Epithelial cell of esophagus (primary cell): ENCODE measurements around the gene ENAH.
"Not testable (repeated sequence)": the region's sequence is repeated elsewhere in the genome, so short reads cannot be mapped to it uniquely, and the experiment has no call there.

Experiments used
- DNase-seq: peaks from one replicate; pipeline ENCODE4 v3.0.0; 2010; ENCODE audit warnings: low read depth
- H3K4me3 ChIP-seq: 2 replicates; pipeline ENCODE4 v1.5.1; 2011; ENCODE audit warnings: mild to moderate bottlenecking, low read length, control low read depth
- TF ChIP-seq, protein P1 (sequence below): IDR thresholded peaks from 2 replicates; pipeline ENCODE4 v1.5.1; 2011; ENCODE audit warnings: low read depth, mild to moderate bottlenecking, low read length, control low read depth, inconsistent platforms; ENCODE audit not compliant: insufficient read depth; ENCODE audit errors: missing control alignments

The ENAH gene

DNA sequence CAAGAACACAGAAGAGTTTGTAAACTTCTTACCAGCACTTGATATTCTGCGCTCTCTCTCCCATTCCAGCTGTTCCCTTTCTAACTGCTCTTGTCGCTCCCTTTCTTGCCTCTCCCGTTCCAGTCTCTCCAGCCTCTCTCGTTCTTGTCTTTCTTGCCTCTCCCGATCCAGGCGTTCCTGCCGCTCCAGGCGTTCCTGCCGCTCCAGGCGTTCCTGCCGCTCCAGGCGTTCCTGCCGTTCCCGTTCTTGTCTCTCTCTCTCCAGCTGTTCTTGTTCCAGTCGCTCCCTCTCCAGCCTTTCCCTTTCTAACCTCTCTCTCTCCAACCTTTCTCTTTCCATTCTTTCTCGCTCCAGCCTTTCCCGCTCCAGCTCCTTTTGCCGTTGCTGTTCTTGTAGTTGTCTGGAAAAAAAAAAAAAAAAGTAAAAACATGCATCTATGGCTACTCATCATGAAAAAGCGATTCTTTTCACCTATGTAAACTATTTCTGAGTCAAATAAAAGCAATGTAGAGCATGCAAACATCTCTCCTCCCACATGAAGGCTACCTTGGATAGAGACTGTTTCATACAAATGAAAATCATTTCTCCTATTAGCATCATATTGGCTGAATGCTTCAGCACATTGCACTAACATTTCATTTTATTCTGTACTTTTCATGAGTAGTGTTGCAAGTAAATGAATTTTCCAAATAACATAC lies 133.6 kb downstream of the ENAH start:
- no peak overlapping the region for H3K4me3 ChIP-seq
- TF ChIP-seq, protein P1, sequence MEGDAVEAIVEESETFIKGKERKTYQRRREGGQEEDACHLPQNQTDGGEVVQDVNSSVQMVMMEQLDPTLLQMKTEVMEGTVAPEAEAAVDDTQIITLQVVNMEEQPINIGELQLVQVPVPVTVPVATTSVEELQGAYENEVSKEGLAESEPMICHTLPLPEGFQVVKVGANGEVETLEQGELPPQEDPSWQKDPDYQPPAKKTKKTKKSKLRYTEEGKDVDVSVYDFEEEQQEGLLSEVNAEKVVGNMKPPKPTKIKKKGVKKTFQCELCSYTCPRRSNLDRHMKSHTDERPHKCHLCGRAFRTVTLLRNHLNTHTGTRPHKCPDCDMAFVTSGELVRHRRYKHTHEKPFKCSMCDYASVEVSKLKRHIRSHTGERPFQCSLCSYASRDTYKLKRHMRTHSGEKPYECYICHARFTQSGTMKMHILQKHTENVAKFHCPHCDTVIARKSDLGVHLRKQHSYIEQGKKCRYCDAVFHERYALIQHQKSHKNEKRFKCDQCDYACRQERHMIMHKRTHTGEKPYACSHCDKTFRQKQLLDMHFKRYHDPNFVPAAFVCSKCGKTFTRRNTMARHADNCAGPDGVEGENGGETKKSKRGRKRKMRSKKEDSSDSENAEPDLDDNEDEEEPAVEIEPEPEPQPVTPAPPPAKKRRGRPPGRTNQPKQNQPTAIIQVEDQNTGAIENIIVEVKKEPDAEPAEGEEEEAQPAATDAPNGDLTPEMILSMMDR: no peak
- DNase-seq: no peak

DNA sequence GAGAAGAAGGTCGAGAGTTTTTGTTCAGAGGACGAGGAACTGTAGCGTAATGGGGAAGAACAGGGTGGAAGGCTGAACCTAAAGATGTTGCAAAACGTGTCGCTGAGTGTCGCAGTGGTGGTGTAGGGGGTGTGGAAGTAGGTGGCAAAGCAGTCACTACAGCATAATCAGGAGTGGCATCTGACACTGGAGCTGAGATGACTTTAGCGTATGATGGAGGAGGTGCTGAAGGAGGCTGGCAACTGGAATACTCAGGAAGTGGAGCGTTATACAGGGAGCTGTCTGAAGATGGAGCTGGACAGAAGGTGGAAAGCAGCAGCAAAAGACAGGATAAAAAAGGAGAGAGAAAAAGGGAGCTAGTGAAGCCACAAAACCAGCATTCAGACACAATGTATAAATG lies 135.2 kb downstream of the ENAH start:
- no peak for DNase-seq
- TF ChIP-seq, protein P1: no peak
- no peak overlapping the region for H3K4me3 ChIP-seq

DNA sequence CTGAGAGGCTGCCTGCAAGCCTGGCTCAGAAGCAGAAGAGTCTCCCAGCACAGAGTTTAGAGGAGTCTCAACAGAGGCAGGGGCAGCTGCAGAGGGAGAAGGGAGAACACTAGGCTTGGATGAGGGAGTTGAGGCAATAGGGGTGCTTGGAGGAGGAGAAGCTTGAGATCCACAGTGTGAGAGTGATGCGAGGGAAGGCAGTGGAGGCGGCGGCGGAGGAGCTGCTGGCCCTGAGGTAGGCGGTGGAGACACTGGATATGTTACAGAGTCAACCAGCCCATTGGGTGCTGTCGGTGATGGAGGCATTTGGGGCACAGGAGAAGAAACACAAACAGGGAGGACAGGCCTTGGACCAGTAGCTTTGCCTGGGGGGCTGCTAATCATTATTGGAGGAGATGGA lies 135.7 kb downstream of the ENAH start:
- TF ChIP-seq, protein P1: no peak
- H3K4me3 ChIP-seq: no peak overlapping the region
- DNase-seq: no peak

DNA sequence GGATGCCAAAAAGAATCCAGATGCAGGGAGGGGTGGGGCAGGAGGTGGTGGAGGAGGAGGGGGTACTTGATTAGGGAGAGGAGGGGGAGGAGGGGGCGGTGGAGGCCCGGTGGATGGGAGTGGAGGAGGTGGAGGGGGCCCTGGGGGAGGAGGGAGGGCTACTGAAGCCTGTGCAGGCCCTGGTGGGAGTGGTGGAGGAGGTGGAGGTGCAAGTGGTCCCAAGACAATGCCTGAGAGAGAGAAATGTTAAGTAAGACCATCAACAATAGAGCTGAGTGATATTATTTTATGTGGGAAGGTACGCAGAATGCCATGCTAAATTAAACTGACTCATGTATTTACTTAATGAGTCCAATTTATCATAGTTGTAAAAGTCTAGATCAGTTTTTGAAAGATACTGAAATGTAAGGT lies 138.2 kb downstream of the ENAH start:
- no peak overlapping the region for H3K4me3 ChIP-seq
- TF ChIP-seq, protein P1: no peak
- no peak for DNase-seq

DNA sequence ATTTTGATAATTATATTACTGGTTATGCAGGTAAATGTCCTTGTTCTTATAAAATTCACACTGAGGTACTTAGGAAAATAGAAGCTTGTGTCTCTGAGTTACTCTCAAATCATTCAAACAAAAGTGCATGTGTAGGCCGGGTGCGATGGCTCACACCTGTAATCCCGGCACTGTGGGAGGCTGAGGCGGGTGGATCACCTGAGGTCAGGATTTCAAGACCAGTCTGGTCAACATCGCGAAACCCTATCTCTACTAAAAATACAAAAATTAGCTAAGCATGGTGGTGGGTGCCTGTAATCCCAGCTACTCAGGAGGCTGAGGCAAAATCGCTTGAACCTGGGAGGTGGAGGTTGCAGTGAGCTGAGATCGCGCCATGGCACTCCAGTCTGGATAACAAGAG lies 139.3 kb downstream of the ENAH start:
- DNase-seq: not testable (repeated sequence)

DNA sequence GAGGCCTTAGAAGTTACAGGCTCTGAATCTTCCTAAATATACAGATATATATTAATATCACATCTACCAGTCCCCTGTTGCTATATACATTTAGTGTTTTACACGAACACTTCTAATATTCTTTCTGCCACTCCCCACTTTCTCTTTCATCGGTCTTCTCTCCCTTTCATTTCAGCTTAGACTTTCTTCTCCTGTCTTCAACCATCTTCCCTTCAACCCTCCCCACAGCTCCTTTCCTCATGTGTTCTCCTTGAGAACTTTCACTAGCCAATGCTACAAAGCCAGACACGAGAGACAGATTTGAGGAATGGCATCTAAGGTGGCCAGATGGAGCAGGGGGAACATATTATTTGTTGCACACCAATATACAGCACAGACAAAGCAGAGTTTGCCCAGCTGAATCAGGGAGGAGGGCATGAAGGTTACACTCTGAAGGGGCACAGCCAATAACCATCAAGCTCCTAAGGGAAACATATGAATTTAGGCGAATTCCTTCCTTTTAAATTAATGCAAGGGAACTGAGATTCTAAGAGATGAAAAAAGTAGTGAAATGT lies 141.0 kb downstream of the ENAH start:
- DNase-seq: no peak
- H3K4me3 ChIP-seq: no peak overlapping the region
- TF ChIP-seq, protein P1: no peak

More for the DNA sequence above, 139.3 kb downstream of the ENAH start:
- H3K4me3 ChIP-seq: not testable (repeated sequence)

DNA sequence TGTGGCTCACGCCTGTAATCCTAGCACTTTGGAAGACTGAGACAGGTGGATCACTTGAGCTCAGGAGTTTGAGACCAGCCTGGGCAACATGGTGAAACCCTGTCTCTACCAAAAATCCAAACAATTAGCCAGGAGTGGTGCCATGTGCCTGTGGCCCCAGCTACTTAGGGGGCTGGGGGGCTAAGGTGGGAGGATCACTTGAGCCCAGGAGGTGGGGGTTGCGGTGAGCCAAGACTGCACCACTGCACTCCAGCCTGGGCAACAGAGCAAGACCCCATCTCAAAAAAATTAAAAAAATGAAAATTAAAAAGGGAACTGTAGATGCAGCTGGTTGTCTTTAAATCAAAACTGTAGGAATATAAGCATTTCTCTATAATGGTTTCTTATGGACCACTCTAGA lies 142.2 kb downstream of the ENAH start:
- not testable (repeated sequence) for H3K4me3 ChIP-seq

DNA sequence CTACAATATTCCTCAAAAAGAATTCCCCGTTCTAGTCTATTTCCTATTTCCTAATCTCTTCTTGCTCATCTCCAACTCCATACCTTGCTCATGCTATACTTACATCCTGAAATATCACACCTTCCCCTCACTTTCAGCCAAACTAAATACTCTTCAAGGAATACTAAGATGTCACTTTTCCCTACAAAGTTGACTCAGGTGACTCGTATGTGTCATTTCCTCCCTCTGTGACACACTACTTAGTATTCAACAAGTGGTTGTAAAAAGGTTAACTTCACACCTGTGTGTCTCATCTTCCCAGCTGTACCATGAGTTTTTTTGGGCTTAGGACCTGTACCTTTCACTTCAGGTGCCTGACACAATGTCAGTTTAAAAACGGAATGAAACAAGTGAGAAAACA lies 143.2 kb downstream of the ENAH start:
- H3K4me3 ChIP-seq: no peak overlapping the region
- TF ChIP-seq, protein P1: no peak
- peak; percentile 68 for DNase-seq

More for the DNA sequence above, 142.2 kb downstream of the ENAH start:
- DNase-seq: not testable (repeated sequence)
